OCI-LY1 (cell line): ENCODE results near the gene SYP.

Source experiments
- H2AFZ ChIP-seq: fragments of 200-600 bp; sonication (generic), shearing (Covaris generic); 2 replicates; pipeline ENCODE4 v1.6.0; 2014; ENCODE audit warnings: antibody characterized with exemption, mild to moderate bottlenecking, low read length
- H3F3A ChIP-seq: fragments of 200-600 bp; sonication (generic), shearing (Covaris generic); 2 replicates; pipeline ENCODE4 v1.6.0; 2014; ENCODE audit warnings: mild to moderate bottlenecking, antibody characterized with exemption, low read length, moderate library complexity; ENCODE audit not compliant: insufficient read depth
- H3K27ac ChIP-seq: fragments of 200-600 bp; sonication (generic); 2 replicates; pipeline ENCODE4 v1.5.1; 2014; ENCODE audit warnings: low read length, mixed run types, mild to moderate bottlenecking, low read depth; ENCODE audit not compliant: poor library complexity, severe bottlenecking
- H3K27me3 ChIP-seq: fragments of 200-600 bp; sonication (generic); 2 replicates; pipeline ENCODE4 v1.6.0; 2014; ENCODE audit warnings: antibody characterized with exemption, mild to moderate bottlenecking, low read length, moderate library complexity; ENCODE audit not compliant: insufficient read depth
- H3K36me3 ChIP-seq: fragments of 200-600 bp; sonication (generic); 2 replicates; pipeline ENCODE4 v1.6.1; 2014; ENCODE audit warnings: mild to moderate bottlenecking, antibody characterized with exemption, low read length, moderate library complexity, mixed read lengths; ENCODE audit not compliant: insufficient read depth
- H3K4me1 ChIP-seq: fragments of 200-600 bp; sonication (generic); 2 replicates; pipeline ENCODE4 v1.5.1; 2014; ENCODE audit warnings: mild to moderate bottlenecking, low read length, moderate library complexity; ENCODE audit not compliant: insufficient read depth, severe bottlenecking
- H3K4me2 ChIP-seq: fragments of 200-600 bp; sonication (generic), shearing (Covaris generic); 2 replicates; pipeline ENCODE4 v1.6.1; 2014; ENCODE audit warnings: low read length
- H3K4me3 ChIP-seq: fragments of 200-600 bp; sonication (generic); 2 replicates; pipeline ENCODE4 v1.5.1; 2014; ENCODE audit warnings: low read length, low read depth, mild to moderate bottlenecking, mixed read lengths; ENCODE audit not compliant: poor library complexity, severe bottlenecking
- H3K79me2 ChIP-seq: fragments of 200-600 bp; shearing (Covaris generic); 2 replicates; pipeline ENCODE4 v1.6.1; 2016; ENCODE audit warnings: mixed run types, low read length, mixed read lengths; ENCODE audit not compliant: insufficient read depth
- H3K9ac ChIP-seq: fragments of 200-600 bp; sonication (generic), shearing (Covaris generic); 2 replicates; pipeline ENCODE4 v1.6.1; 2014; ENCODE audit warnings: mild to moderate bottlenecking, low read length, mixed read lengths
- H3K9me2 ChIP-seq: fragments of 200-600 bp; sonication (generic), shearing (Covaris generic); 2 replicates; pipeline ENCODE4 v1.6.1; 2014; ENCODE audit warnings: low read depth, mild to moderate bottlenecking, low read length, mixed read lengths
- H3K9me3 ChIP-seq: fragments of 200-600 bp; shearing (Covaris generic); 2 replicates; pipeline ENCODE4 v1.6.1; 2014; ENCODE audit warnings: low read length, mixed read lengths
- H4K20me1 ChIP-seq: fragments of 200-600 bp; sonication (generic), shearing (Covaris generic); 2 replicates; pipeline ENCODE4 v1.6.0; 2016; ENCODE audit warnings: mild to moderate bottlenecking, low read length; ENCODE audit not compliant: insufficient read depth
- EZH2 ChIP-seq: fragments of 200-600 bp; sonication (generic), shearing (Covaris generic); IDR thresholded peaks from 2 replicates; pipeline ENCODE4 v1.8.0; 2017; ENCODE audit warnings: borderline replicate concordance, mixed run types, mild to moderate bottlenecking, antibody characterized with exemption, low read length, moderate library complexity, mixed read lengths
- TF ChIP-seq, protein P1 (sequence below): fragments of 200-600 bp; sonication (generic), shearing (Covaris generic); IDR thresholded peaks from 2 replicates; pipeline ENCODE4 v1.5.1; 2017; ENCODE audit warnings: mild to moderate bottlenecking, antibody characterized with exemption, low read length, moderate library complexity, mixed read lengths

The SYP gene

DNA sequence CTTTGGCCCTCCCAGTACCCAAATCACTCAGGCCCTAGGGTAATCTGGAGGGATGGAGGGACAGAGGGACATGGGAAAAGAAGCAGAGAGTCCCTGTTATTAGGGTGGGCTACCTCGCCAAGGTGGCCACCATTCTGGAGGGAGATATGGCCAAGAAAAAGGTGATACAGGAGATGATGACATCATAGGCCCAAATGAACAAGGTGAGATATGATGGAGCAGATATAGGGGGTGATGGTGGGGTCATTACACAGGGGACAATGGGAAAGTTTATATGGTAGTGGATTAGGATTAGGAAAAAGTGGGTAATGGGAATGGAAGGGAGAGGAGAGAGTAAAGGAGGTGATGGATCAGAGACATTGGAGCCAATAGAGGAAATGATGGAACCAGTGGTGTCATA lies 12.9 kb upstream of the SYP start:
- Histone ChIP-seq H3K9me3 (no peaks in the 10 kb centered on the region), H3K27me3 (no peaks in the 10 kb centered on the region), H3K9me2 (no peaks in the 10 kb centered on the region), H3F3A (no peaks in the 10 kb centered on the region), H3K4me2 (no peak overlapping the region), H3K4me3 (no peak overlapping the region), H2AFZ (no peak overlapping the region), H3K9ac (no peak overlapping the region), H3K27ac (no peak overlapping the region), H4K20me1 (no peaks in the 10 kb centered on the region), H3K79me2 (no peaks in the 10 kb centered on the region), H3K4me1 (no peaks in the 10 kb centered on the region), H3K36me3 (no peaks in the 10 kb centered on the region)
- no peak for TF ChIP-seq EZH2
- TF ChIP-seq, protein P1, sequence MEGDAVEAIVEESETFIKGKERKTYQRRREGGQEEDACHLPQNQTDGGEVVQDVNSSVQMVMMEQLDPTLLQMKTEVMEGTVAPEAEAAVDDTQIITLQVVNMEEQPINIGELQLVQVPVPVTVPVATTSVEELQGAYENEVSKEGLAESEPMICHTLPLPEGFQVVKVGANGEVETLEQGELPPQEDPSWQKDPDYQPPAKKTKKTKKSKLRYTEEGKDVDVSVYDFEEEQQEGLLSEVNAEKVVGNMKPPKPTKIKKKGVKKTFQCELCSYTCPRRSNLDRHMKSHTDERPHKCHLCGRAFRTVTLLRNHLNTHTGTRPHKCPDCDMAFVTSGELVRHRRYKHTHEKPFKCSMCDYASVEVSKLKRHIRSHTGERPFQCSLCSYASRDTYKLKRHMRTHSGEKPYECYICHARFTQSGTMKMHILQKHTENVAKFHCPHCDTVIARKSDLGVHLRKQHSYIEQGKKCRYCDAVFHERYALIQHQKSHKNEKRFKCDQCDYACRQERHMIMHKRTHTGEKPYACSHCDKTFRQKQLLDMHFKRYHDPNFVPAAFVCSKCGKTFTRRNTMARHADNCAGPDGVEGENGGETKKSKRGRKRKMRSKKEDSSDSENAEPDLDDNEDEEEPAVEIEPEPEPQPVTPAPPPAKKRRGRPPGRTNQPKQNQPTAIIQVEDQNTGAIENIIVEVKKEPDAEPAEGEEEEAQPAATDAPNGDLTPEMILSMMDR = no peak

DNA sequence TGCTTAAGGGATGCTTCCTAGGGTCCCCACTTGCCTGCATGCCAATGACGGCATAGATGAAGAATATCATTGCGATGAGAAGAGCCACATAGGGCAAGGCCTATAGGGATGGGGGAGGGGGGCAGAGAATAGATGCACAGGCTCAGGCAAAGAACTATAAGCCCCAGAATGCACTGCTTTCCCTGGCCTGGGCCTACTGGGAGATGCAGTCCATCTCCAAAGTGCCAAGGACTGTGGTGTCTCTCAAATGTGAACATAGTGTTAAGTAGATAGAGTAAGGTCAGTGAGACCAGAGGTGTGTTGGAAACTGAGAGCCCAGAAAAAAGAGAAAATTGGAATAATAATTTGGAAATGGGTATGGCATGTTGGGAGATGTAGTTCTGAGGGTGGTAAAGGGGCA lies 12.2 kb upstream of the SYP start:
- Histone ChIP-seq H3F3A (no peaks in the 10 kb centered on the region), H3K4me3 (no peak overlapping the region), H3K9ac (no peak overlapping the region), H2AFZ (no peak overlapping the region), H4K20me1 (no peaks in the 10 kb centered on the region), H3K36me3 (no peaks in the 10 kb centered on the region), H3K4me1 (no peaks in the 10 kb centered on the region), H3K79me2 (no peaks in the 10 kb centered on the region), H3K9me3 (no peaks in the 10 kb centered on the region), H3K9me2 (no peaks in the 10 kb centered on the region), H3K27ac (no peak overlapping the region), H3K4me2 (no peak overlapping the region), H3K27me3 (no peaks in the 10 kb centered on the region)
- no peak for TF ChIP-seq EZH2
- TF ChIP-seq, protein P1 = no peak

DNA sequence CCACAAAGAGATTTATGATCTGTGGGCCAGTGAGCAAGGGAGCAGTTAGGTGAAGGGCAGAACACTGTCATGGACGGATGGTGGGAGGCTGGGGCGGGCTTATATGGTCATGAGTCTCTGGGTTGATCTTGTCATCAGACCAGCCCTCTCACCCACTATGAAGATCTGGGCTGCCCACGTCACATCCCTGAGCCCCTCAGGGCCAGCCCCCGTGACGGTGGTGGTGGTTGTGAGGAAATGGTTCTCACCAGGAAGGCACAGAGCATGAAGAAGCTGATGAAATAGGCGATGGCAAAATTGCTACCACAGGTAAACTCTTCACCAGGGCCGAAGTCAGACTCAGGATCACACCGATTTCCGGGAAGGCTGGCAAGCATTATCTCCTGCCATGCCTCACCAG lies 11.1 kb upstream of the SYP start:
- H3K27ac ChIP-seq = no peak overlapping the region
- H3K9ac ChIP-seq = no peak overlapping the region
- no peaks in the 10 kb centered on the region for H3K9me3 ChIP-seq
- no peaks in the 10 kb centered on the region for H3K36me3 ChIP-seq
- no peaks in the 10 kb centered on the region for H3K9me2 ChIP-seq
- H3F3A ChIP-seq = no peaks in the 10 kb centered on the region
- H3K4me3 ChIP-seq = no peak overlapping the region
- no peak overlapping the region for H3K4me2 ChIP-seq
- no peak for TF ChIP-seq EZH2
- TF ChIP-seq, protein P1 = no peak
- no peaks in the 10 kb centered on the region for H3K79me2 ChIP-seq
- H4K20me1 ChIP-seq = no peaks in the 10 kb centered on the region
- H3K4me1 ChIP-seq = no peaks in the 10 kb centered on the region
- no peak overlapping the region for H2AFZ ChIP-seq
- H3K27me3 ChIP-seq = no peaks in the 10 kb centered on the region
